Spleen (tissue), 7 donors: ENCODE measurements around the gene C2CD2L.

Experiments
- CTCF ChIP-seq, 11 experiments: fragments of 200-600 bp in 7 of 11; fragments of 450-650 bp in 4 of 11; sonication (generic) in 4 of 11; IDR thresholded peaks in 8 of 11; conservative IDR thresholded peaks in 3 of 11; 1 replicate in 7 of 11; 2 replicates in 4 of 11; pipeline versions ENCODE4 v1.4.0 to v1.8.0; 2016 to 2021; ENCODE audit warnings: antibody characterized with exemption in 11 of 11, inconsistent platforms in 4 of 11, mild to moderate bottlenecking in 1 of 11
- POLR2A ChIP-seq, 3 donors: fragments of 450-650 bp; IDR thresholded peaks; one replicate each; pipeline ENCODE4 v1.5.1; 2017; ENCODE audit warnings: antibody characterized with exemption in 3 of 3, mild to moderate bottlenecking in 1 of 3
- POLR2AphosphoS5 ChIP-seq, 3 donors: sonication (generic); formaldehyde crosslinking; IDR thresholded peaks; one replicate each; pipeline ENCODE4 v1.5.1; 2017; ENCODE audit warnings: antibody characterized with exemption in 3 of 3
- donor health status: DM: no; HTN: no; CAD: no; lungs with moderate emphysema.
- donor health status: DM: no; HTN: no; CAD: no.
- donor health status: DM: no; HTN: no; CAD: no.

GRCh38 chr11:119114351-119114750, 7.2 kb downstream of the C2CD2L start:
- TF ChIP-seq CTCF (IDR thresholded peaks at IDR 0.05 in 8 of 11, conservative IDR thresholded peaks at IDR 0.05 in 3 of 11) (no peak), POLR2A (IDR thresholded peaks at IDR 0.05) (no peak), POLR2AphosphoS5 (IDR thresholded peaks at IDR 0.05) (no peak)
